Measurements from ENCODE around the gene PLAC8L1. TPM values are rescaled to one million over a fixed set of nuclear protein-coding genes. Genes with fewer than 3 reads are reported as not detected.

PLAC8L1 gene
- total RNA-seq, 1 donor from 2014 or later, result not detected

GRCh38 chr5:146084376-146084775 lies 21.0 kb downstream of the PLAC8L1 start:
- Histone ChIP-seq H3K27ac (ENCODE audit: low read depth, low read length) (no peak overlapping the region), H3K9me3 (ENCODE audit: control insufficient read depth in 3 of 3, low read length in 3 of 3) (no peaks in the 10 kb centered on the region), H3K4me1 (ENCODE audit: control insufficient read depth in 3 of 3, insufficient read depth in 3 of 3, low read length in 3 of 3) (peaks cover 0 to 8% (median 0%) of the 10 kb centered on the region in 3 donors), H3K4me3 (ENCODE audit: low read length in 3 of 3) (no peak overlapping the region), H3K27me3 (ENCODE audit: control insufficient read depth in 3 of 3, insufficient read depth in 3 of 3, low read length in 3 of 3) (no peaks in the 10 kb centered on the region), H3K36me3 (ENCODE audit: control insufficient read depth in 3 of 3, insufficient read depth in 3 of 3, low read length in 3 of 3) (no peaks in the 10 kb centered on the region), H3K9ac (ENCODE audit: low read depth in 1 of 3, low read length in 3 of 3) (no peak overlapping the region)

GRCh38 chr5:146082798-146083197 lies 22.6 kb downstream of the PLAC8L1 start:
- Histone ChIP-seq H3K27ac (ENCODE audit: low read depth, low read length) (no peak overlapping the region), H3K9me3 (ENCODE audit: control insufficient read depth in 3 of 3, low read length in 3 of 3) (no peaks in the 10 kb centered on the region), H3K9ac (ENCODE audit: low read depth in 1 of 3, low read length in 3 of 3) (no peak overlapping the region), H3K27me3 (ENCODE audit: control insufficient read depth in 3 of 3, insufficient read depth in 3 of 3, low read length in 3 of 3) (peaks cover 0 to 3% (median 2%) of the 10 kb centered on the region in 3 donors), H3K4me3 (ENCODE audit: low read length in 3 of 3) (no peak overlapping the region), H3K4me1 (ENCODE audit: control insufficient read depth in 3 of 3, insufficient read depth in 3 of 3, low read length in 3 of 3) (peaks cover 0 to 8% (median 0%) of the 10 kb centered on the region in 3 donors), H3K36me3 (ENCODE audit: control insufficient read depth in 3 of 3, insufficient read depth in 3 of 3, low read length in 3 of 3) (no peaks in the 10 kb centered on the region)

GRCh38 chr5:146081556-146081955 lies 23.8 kb downstream of the PLAC8L1 start:
- peaks cover 0 to 8% (median 0%) of the 10 kb centered on the region in 3 donors for H3K4me1 ChIP-seq (ENCODE audit: control insufficient read depth in 3 of 3, insufficient read depth in 3 of 3, low read length in 3 of 3)
- H3K9ac ChIP-seq (ENCODE audit: low read depth in 1 of 3, low read length in 3 of 3), result no peak overlapping the region
- no peaks in the 10 kb centered on the region for H3K9me3 ChIP-seq (ENCODE audit: control insufficient read depth in 3 of 3, low read length in 3 of 3)
- H3K4me3 ChIP-seq (ENCODE audit: low read length in 3 of 3), result no peak overlapping the region
- H3K36me3 ChIP-seq (ENCODE audit: control insufficient read depth in 3 of 3, insufficient read depth in 3 of 3, low read length in 3 of 3), result no peaks in the 10 kb centered on the region
- no peak overlapping the region for H3K27ac ChIP-seq (ENCODE audit: low read depth, low read length)
- H3K27me3 ChIP-seq (ENCODE audit: control insufficient read depth in 3 of 3, insufficient read depth in 3 of 3, low read length in 3 of 3), result peaks cover 0 to 3% (median 2%) of the 10 kb centered on the region in 3 donors

GRCh38 chr5:146079695-146080373 lies 25.5 kb downstream of the PLAC8L1 start:
- no peak overlapping the region for H3K9ac ChIP-seq (ENCODE audit: low read depth in 1 of 3, low read length in 3 of 3)
- no peaks in the 10 kb centered on the region for H3K36me3 ChIP-seq (ENCODE audit: control insufficient read depth in 3 of 3, insufficient read depth in 3 of 3, low read length in 3 of 3)
- H3K9me3 ChIP-seq (ENCODE audit: control insufficient read depth in 3 of 3, low read length in 3 of 3), result no peaks in the 10 kb centered on the region
- peaks cover 0 to 8% (median 0%) of the 10 kb centered on the region in 3 donors for H3K4me1 ChIP-seq (ENCODE audit: control insufficient read depth in 3 of 3, insufficient read depth in 3 of 3, low read length in 3 of 3)
- peaks cover 0 to 5% (median 3%) of the 10 kb centered on the region in 3 donors for H3K27me3 ChIP-seq (ENCODE audit: control insufficient read depth in 3 of 3, insufficient read depth in 3 of 3, low read length in 3 of 3)
- no peak overlapping the region for H3K4me3 ChIP-seq (ENCODE audit: low read length in 3 of 3)
- H3K27ac ChIP-seq (ENCODE audit: low read depth, low read length), result no peak overlapping the region

GRCh38 chr5:146078566-146078965 lies 26.8 kb downstream of the PLAC8L1 start:
- no peaks in the 10 kb centered on the region for H3K9me3 ChIP-seq (ENCODE audit: control insufficient read depth in 3 of 3, low read length in 3 of 3)

GRCh38 chr5:146076455-146076854 lies 28.9 kb downstream of the PLAC8L1 start:
- no peaks in the 10 kb centered on the region for H3K36me3 ChIP-seq (ENCODE audit: control insufficient read depth in 3 of 3, insufficient read depth in 3 of 3, low read length in 3 of 3)
- no peak overlapping the region for H3K4me3 ChIP-seq (ENCODE audit: low read length in 3 of 3)
- H3K9ac ChIP-seq (ENCODE audit: low read depth in 1 of 3, low read length in 3 of 3), result no peak overlapping the region
- H3K4me1 ChIP-seq (ENCODE audit: control insufficient read depth in 3 of 3, insufficient read depth in 3 of 3, low read length in 3 of 3), result peaks cover 0 to 2% (median 0%) of the 10 kb centered on the region in 3 donors
- H3K27ac ChIP-seq (ENCODE audit: low read depth, low read length), result no peak overlapping the region
- H3K27me3 ChIP-seq (ENCODE audit: control insufficient read depth in 3 of 3, insufficient read depth in 3 of 3, low read length in 3 of 3), result peaks cover 0 to 5% (median 3%) of the 10 kb centered on the region in 3 donors
- H3K9me3 ChIP-seq (ENCODE audit: control insufficient read depth in 3 of 3, low read length in 3 of 3), result no peaks in the 10 kb centered on the region

More at GRCh38 chr5:146078566-146078965, 26.8 kb downstream of the PLAC8L1 start:
- Histone ChIP-seq H3K9ac (ENCODE audit: low read depth in 1 of 3, low read length in 3 of 3) (no peak overlapping the region), H3K4me3 (ENCODE audit: low read length in 3 of 3) (no peak overlapping the region), H3K27ac (ENCODE audit: low read depth, low read length) (no peak overlapping the region), H3K36me3 (ENCODE audit: control insufficient read depth in 3 of 3, insufficient read depth in 3 of 3, low read length in 3 of 3) (no peaks in the 10 kb centered on the region), H3K4me1 (ENCODE audit: control insufficient read depth in 3 of 3, insufficient read depth in 3 of 3, low read length in 3 of 3) (peaks cover 0 to 8% (median 0%) of the 10 kb centered on the region in 3 donors), H3K27me3 (ENCODE audit: control insufficient read depth in 3 of 3, insufficient read depth in 3 of 3, low read length in 3 of 3) (peaks cover 0 to 5% (median 3%) of the 10 kb centered on the region in 3 donors)

- H3K4me3 ChIP-seq (ENCODE audit: low read length in 3 of 3), result no peak overlapping the region
- H3K27ac ChIP-seq (ENCODE audit: low read depth, low read length), result no peak overlapping the region
- peaks cover 0 to 5% (median 3%) of the 10 kb centered on the region in 3 donors for H3K27me3 ChIP-seq (ENCODE audit: control insufficient read depth in 3 of 3, insufficient read depth in 3 of 3, low read length in 3 of 3)
- H3K9me3 ChIP-seq (ENCODE audit: control insufficient read depth in 3 of 3, low read length in 3 of 3), result no peaks in the 10 kb centered on the region
- no peak overlapping the region for H3K9ac ChIP-seq (ENCODE audit: low read depth in 1 of 3, low read length in 3 of 3)
- H3K4me1 ChIP-seq (ENCODE audit: control insufficient read depth in 3 of 3, insufficient read depth in 3 of 3, low read length in 3 of 3), result peaks cover 0 to 2% (median 1%) of the 10 kb centered on the region in 3 donors
- no peaks in the 10 kb centered on the region for H3K36me3 ChIP-seq (ENCODE audit: control insufficient read depth in 3 of 3, insufficient read depth in 3 of 3, low read length in 3 of 3)
Observed at GRCh38 chr5:146076028-146076427, 29.3 kb downstream of the PLAC8L1 start.

GRCh38 chr5:146073239-146073900 lies 32.0 kb downstream of the PLAC8L1 start:
- Histone ChIP-seq H3K36me3 (ENCODE audit: control insufficient read depth in 3 of 3, insufficient read depth in 3 of 3, low read length in 3 of 3) (no peaks in the 10 kb centered on the region), H3K4me1 (ENCODE audit: control insufficient read depth in 3 of 3, insufficient read depth in 3 of 3, low read length in 3 of 3) (peaks cover 0 to 7% (median 3%) of the 10 kb centered on the region in 3 donors), H3K27me3 (ENCODE audit: control insufficient read depth in 3 of 3, insufficient read depth in 3 of 3, low read length in 3 of 3) (peaks cover 0 to 4% (median 0%) of the 10 kb centered on the region in 3 donors), H3K9me3 (ENCODE audit: control insufficient read depth in 3 of 3, low read length in 3 of 3) (no peaks in the 10 kb centered on the region), H3K4me3 (ENCODE audit: low read length in 3 of 3) (no peak overlapping the region), H3K9ac (ENCODE audit: low read depth in 1 of 3, low read length in 3 of 3) (no peak overlapping the region), H3K27ac (ENCODE audit: low read depth, low read length) (no peak overlapping the region)

- H3K4me1 ChIP-seq (ENCODE audit: control insufficient read depth in 3 of 3, insufficient read depth in 3 of 3, low read length in 3 of 3), result peaks cover 2 to 11% (median 5%) of the 10 kb centered on the region in 3 donors
Observed at GRCh38 chr5:146072595-146072994, 32.8 kb downstream of the PLAC8L1 start.

GRCh38 chr5:146071171-146071570 lies 34.2 kb downstream of the PLAC8L1 start:
- Histone ChIP-seq H3K27me3 (ENCODE audit: control insufficient read depth in 3 of 3, insufficient read depth in 3 of 3, low read length in 3 of 3) (peaks cover 0 to 3% (median 0%) of the 10 kb centered on the region in 3 donors), H3K36me3 (ENCODE audit: control insufficient read depth in 3 of 3, insufficient read depth in 3 of 3, low read length in 3 of 3) (no peaks in the 10 kb centered on the region), H3K9ac (ENCODE audit: low read depth in 1 of 3, low read length in 3 of 3) (no peak overlapping the region), H3K27ac (ENCODE audit: low read depth, low read length) (no peak overlapping the region), H3K4me1 (ENCODE audit: control insufficient read depth in 3 of 3, insufficient read depth in 3 of 3, low read length in 3 of 3) (peaks cover 2 to 11% (median 5%) of the 10 kb centered on the region in 3 donors), H3K4me3 (ENCODE audit: low read length in 3 of 3) (no peak overlapping the region), H3K9me3 (ENCODE audit: control insufficient read depth in 3 of 3, low read length in 3 of 3) (no peaks in the 10 kb centered on the region)

More at GRCh38 chr5:146072595-146072994, 32.8 kb downstream of the PLAC8L1 start:
- H3K36me3 ChIP-seq (ENCODE audit: control insufficient read depth in 3 of 3, insufficient read depth in 3 of 3, low read length in 3 of 3), result no peaks in the 10 kb centered on the region
- no peaks in the 10 kb centered on the region for H3K9me3 ChIP-seq (ENCODE audit: control insufficient read depth in 3 of 3, low read length in 3 of 3)
- H3K27me3 ChIP-seq (ENCODE audit: control insufficient read depth in 3 of 3, insufficient read depth in 3 of 3, low read length in 3 of 3), result peaks cover 0 to 4% (median 0%) of the 10 kb centered on the region in 3 donors
- H3K27ac ChIP-seq (ENCODE audit: low read depth, low read length), result no peak overlapping the region
- H3K9ac ChIP-seq (ENCODE audit: low read depth in 1 of 3, low read length in 3 of 3), result no peak overlapping the region
- H3K4me3 ChIP-seq (ENCODE audit: low read length in 3 of 3), result no peak overlapping the region
